AG08396 (cell line): ENCODE results near the gene PLPPR1.

Experiments
- DNase-seq: peaks from one replicate; pipeline ENCODE4 v3.0.0; 2012; ENCODE audit warnings: low spot score, mixed read lengths

The PLPPR1 gene

GRCh38 chr9:101352892-101353463 is 324.5 kb downstream of the PLPPR1 start:
- DNase-seq = no peak

GRCh38 chr9:101353683-101354082 is 325.2 kb downstream of the PLPPR1 start:
- no peak for DNase-seq

- no peak for DNase-seq
Measured at GRCh38 chr9:101354143-101354764, 325.7 kb downstream of the PLPPR1 start.

- no peak for DNase-seq
Measured at GRCh38 chr9:101354765-101355708, 326.5 kb downstream of the PLPPR1 start.

- no peak for DNase-seq
Measured at GRCh38 chr9:101356619-101357018, 328.1 kb downstream of the PLPPR1 start.

GRCh38 chr9:101359679-101360078 is 331.2 kb downstream of the PLPPR1 start:
- no peak for DNase-seq

GRCh38 chr9:101360647-101361046 is 332.1 kb downstream of the PLPPR1 start:
- no peak for DNase-seq

GRCh38 chr9:101362450-101362849 is 333.9 kb downstream of the PLPPR1 start:
- no peak for DNase-seq

- no peak for DNase-seq
Measured at GRCh38 chr9:101365181-101365580, 336.7 kb downstream of the PLPPR1 start.

- no peak for DNase-seq
Measured at GRCh38 chr9:101366038-101366756, 337.7 kb downstream of the PLPPR1 start.

GRCh38 chr9:101367323-101367722 is 338.8 kb downstream of the PLPPR1 start:
- no peak for DNase-seq

GRCh38 chr9:101369286-101369685 is 340.8 kb downstream of the PLPPR1 start:
- DNase-seq = no peak

- DNase-seq = no peak
Measured at GRCh38 chr9:101369884-101370531, 341.5 kb downstream of the PLPPR1 start.

GRCh38 chr9:101371813-101372212 is 343.3 kb downstream of the PLPPR1 start:
- DNase-seq = no peak

GRCh38 chr9:101372327-101373118 is 344.0 kb downstream of the PLPPR1 start:
- DNase-seq = no peak
